ENCODE measurements around the gene BCL7A. TPM values are rescaled to one million over a fixed set of nuclear protein-coding genes. Genes with fewer than 3 reads are reported as not detected.
A peak's percentile ranks its signal among the peaks of the same experiment; 100 is the strongest.

Gene BCL7A
- total and polyA plus RNA-seq, 9 of the 15 experiments (the other 6 are each of a cell fraction or from before 2014, with no cell fraction given) = 0.25 to 21.9 (median 14.9) TPM

GRCh38 chr12:122085591-122085990 lies 63.9 kb downstream of the BCL7A start (continued):
- TF ChIP-seq CUX1 (CRISPR knock-in tag; IDR thresholded peaks at IDR 0.05) (no peak), ADNP (tag; IDR thresholded peaks at IDR 0.05) (no peak), ELF1 (tag; IDR thresholded peaks at IDR 0.05) (no peak), ZNF639 (CRISPR knock-in tag; conservative IDR thresholded peaks at IDR 0.05 in 1 of 2, IDR thresholded peaks at IDR 0.05 in 1 of 2) (no peak), POLR2AphosphoS5 (IDR thresholded peaks at IDR 0.05; ENCODE audit: control insufficient read depth, insufficient read depth, low read depth, low read length) (peak; percentile 45; the same call in 1 of the 2 replicates), KDM4B (IDR thresholded peaks at IDR 0.05; ENCODE audit: borderline replicate concordance in 2 of 2, low read depth in 1 of 2) (no peak), ZFX (CRISPR knock-in tag; IDR thresholded peaks at IDR 0.05) (no peak), PBX2 (CRISPR knock-in tag; IDR thresholded peaks at IDR 0.05; ENCODE audit: low read depth) (no peak), PBX2 (tag; conservative IDR thresholded peaks at IDR 0.05; ENCODE audit: low read depth) (no peak), ZNF695 (CRISPR knock-in tag; IDR thresholded peaks at IDR 0.05) (no peak), ZNF174 (CRISPR knock-in tag; IDR thresholded peaks at IDR 0.05) (no peak), MAZ (CRISPR knock-in tag; conservative IDR thresholded peaks at IDR 0.05 in 1 of 2, IDR thresholded peaks at IDR 0.05 in 1 of 2) (no peak), MCM2 (IDR thresholded peaks at IDR 0.05; ENCODE audit: low read depth) (no peak), KLF13 (tag; IDR thresholded peaks at IDR 0.05; ENCODE audit: borderline replicate concordance, low read depth) (no peak), MAFK (IDR thresholded peaks at IDR 0.05; ENCODE audit: low read length) (no peak), NFIC (IDR thresholded peaks at IDR 0.05) (peak; percentile 47), ZNF408 (CRISPR knock-in tag; IDR thresholded peaks at IDR 0.05; ENCODE audit: low read depth) (no peak), ZNF655 (CRISPR knock-in tag; IDR thresholded peaks at IDR 0.05) (no peak)
